Eye (tissue), 1 donor: Measurements from ENCODE around the gene MTRF1L.

Experiments
- DNase-seq: peaks from one replicate; pipeline ENCODE4 v3.0.0-alpha.2; 2015

Gene MTRF1L

GRCh38 chr6:153002613-153003365, at the start of gene MTRF1L:
Gene MTRF1L (minus strand): TSS chr6:153002709. CDS start chr6:153002685, 24 bp downstream.
- peak; percentile 98 for DNase-seq

GRCh38 chr6:153051801-153052200, 49.3 kb upstream of the MTRF1L start:
- no peak for DNase-seq

GRCh38 chr6:153048631-153049030, 46.1 kb upstream of the MTRF1L start:
- no peak for DNase-seq

- DNase-seq: no peak
Measured at GRCh38 chr6:153047386-153047785, 44.9 kb upstream of the MTRF1L start.

GRCh38 chr6:153045271-153045670, 42.8 kb upstream of the MTRF1L start:
- no peak for DNase-seq

GRCh38 chr6:153044295-153044694, 41.8 kb upstream of the MTRF1L start:
- no peak for DNase-seq

GRCh38 chr6:153043719-153044118, 41.2 kb upstream of the MTRF1L start:
- no peak for DNase-seq

- no peak for DNase-seq
Measured at GRCh38 chr6:153038378-153039057, 36.0 kb upstream of the MTRF1L start.

- no peak for DNase-seq
Measured at GRCh38 chr6:153034139-153034538, 31.6 kb upstream of the MTRF1L start.

- peak; percentile 60 for DNase-seq
Measured at GRCh38 chr6:153032255-153032882, 29.9 kb upstream of the MTRF1L start.

- no peak for DNase-seq
Measured at GRCh38 chr6:153031335-153031955, 28.9 kb upstream of the MTRF1L start.

- DNase-seq: no peak
Measured at GRCh38 chr6:153028963-153029362, 26.5 kb upstream of the MTRF1L start.

GRCh38 chr6:153028286-153028685, 25.8 kb upstream of the MTRF1L start:
- no peak for DNase-seq

- no peak for DNase-seq
Measured at GRCh38 chr6:153027480-153027879, 25.0 kb upstream of the MTRF1L start.

GRCh38 chr6:153024709-153025017, 22.2 kb upstream of the MTRF1L start:
- DNase-seq: no peak

- DNase-seq: peak; percentile 80
Measured at GRCh38 chr6:153023977-153024708, 21.6 kb upstream of the MTRF1L start.

GRCh38 chr6:153018355-153018754, 15.8 kb upstream of the MTRF1L start:
- no peak for DNase-seq

- DNase-seq: no peak
Measured at GRCh38 chr6:153016846-153017245, 14.3 kb upstream of the MTRF1L start.

- no peak for DNase-seq
Measured at GRCh38 chr6:153015094-153015640, 12.7 kb upstream of the MTRF1L start.

- DNase-seq: peak; percentile 3
Measured at GRCh38 chr6:153013438-153013837, 10.9 kb upstream of the MTRF1L start.

GRCh38 chr6:153012856-153013255, 10.3 kb upstream of the MTRF1L start:
- no peak for DNase-seq

GRCh38 chr6:153003366-153003690, 819 bp upstream of the MTRF1L start:
- DNase-seq: no peak
